NCI-H1048 (cell line): ENCODE results near the gene TREML2.

Source experiments
- DNase-seq: peaks from one replicate; lab custom pipeline; 2025; lab: John Stamatoyannopoulos, UW

Gene TREML2

GRCh38 chr6:41150671-41151070 is 50.3 kb downstream of the TREML2 start:
- no peak for DNase-seq

- DNase-seq, result no peak
Measured at GRCh38 chr6:41147917-41148316, 53.0 kb downstream of the TREML2 start.
